IPS DF 19.7 (cell line): Measurements from ENCODE around the gene ZC3H13.

Experiments used
- DNase-seq: peaks from one replicate; pipeline ENCODE4 v3.0.0-alpha.2; 2013; ENCODE audit warnings: low read depth, low spot score

ZC3H13 gene

GRCh38 chr13:45940061-45940460, 112.5 kb downstream of the ZC3H13 start:
- DNase-seq, result no peak

GRCh38 chr13:45936621-45937020, 115.9 kb downstream of the ZC3H13 start:
- no peak for DNase-seq

- no peak for DNase-seq
These were observed 118.3 kb downstream of the ZC3H13 start for GRCh38 chr13:45934283-45934682.

GRCh38 chr13:45933203-45933908, 119.2 kb downstream of the ZC3H13 start:
- no peak for DNase-seq

- no peak for DNase-seq
These were observed 119.9 kb downstream of the ZC3H13 start for GRCh38 chr13:45932676-45933075.

GRCh38 chr13:45932172-45932571, 120.4 kb downstream of the ZC3H13 start:
- no peak for DNase-seq

GRCh38 chr13:45931211-45931610, 121.3 kb downstream of the ZC3H13 start:
- no peak for DNase-seq

- DNase-seq, result no peak
These were observed 122.4 kb downstream of the ZC3H13 start for GRCh38 chr13:45930177-45930576.

- DNase-seq, result no peak
These were observed 123.7 kb downstream of the ZC3H13 start for GRCh38 chr13:45928843-45929242.

GRCh38 chr13:45928176-45928575, 124.4 kb downstream of the ZC3H13 start:
- no peak for DNase-seq

GRCh38 chr13:45926741-45927140, 125.8 kb downstream of the ZC3H13 start:
- DNase-seq, result no peak

- DNase-seq, result no peak
These were observed 127.4 kb downstream of the ZC3H13 start for GRCh38 chr13:45925151-45925550.

- DNase-seq, result no peak
These were observed 131.3 kb downstream of the ZC3H13 start for GRCh38 chr13:45921162-45921736.

- DNase-seq, result no peak
These were observed 133.9 kb downstream of the ZC3H13 start for GRCh38 chr13:45918597-45918996.

- no peak for DNase-seq
These were observed 135.5 kb downstream of the ZC3H13 start for GRCh38 chr13:45917019-45917418.

GRCh38 chr13:45915686-45916439, 136.7 kb downstream of the ZC3H13 start:
- no peak for DNase-seq

GRCh38 chr13:45909673-45910072, 142.9 kb downstream of the ZC3H13 start:
- no peak for DNase-seq

- no peak for DNase-seq
These were observed 143.5 kb downstream of the ZC3H13 start for GRCh38 chr13:45909089-45909488.

- DNase-seq, result no peak
These were observed 145.0 kb downstream of the ZC3H13 start for GRCh38 chr13:45907503-45907902.
